ENCODE data around the gene BOD1L2.

GRCh38 chr18:57188851-57189557, 42.1 kb downstream of the BOD1L2 start:
- TF ChIP-seq BACH2 (CRISPR knock-in tag; IDR thresholded peaks at IDR 0.05; ENCODE audit: borderline replicate concordance) (no peak), TOX (CRISPR knock-in tag; IDR thresholded peaks at IDR 0.05; ENCODE audit: borderline replicate concordance) (no peak)
